Activated naive CD8-positive, alpha-beta T cell treated with anti-CD3 and anti-CD28 coated beads for 36 hours (primary cell): ENCODE results near the gene ANK3. TPM values are rescaled to one million over a fixed set of nuclear protein-coding genes. Genes with fewer than 3 reads are reported as not detected.
A peak's percentile ranks its signal among the peaks of the same experiment; 100 is the strongest.
"Not testable (repeated sequence)": the region's sequence is repeated elsewhere in the genome, so short reads cannot be mapped to it uniquely, and the experiment has no call there.

Source experiments
- DNase-seq: peaks from one replicate; pipeline ENCODE4 v3.0.0; 2021
- H3K27ac Mint-ChIP-seq: one replicate; pipeline ENCODE4 v1.8.0; 2022; ENCODE audit warnings: mild to moderate bottlenecking, moderate library complexity, mixed read lengths
- H3K27me3 Mint-ChIP-seq: one replicate; pipeline ENCODE4 v1.8.0; 2022; ENCODE audit warnings: mild to moderate bottlenecking, mixed read lengths
- H3K36me3 Mint-ChIP-seq: one replicate; pipeline ENCODE4 v1.8.0; 2021; ENCODE audit warnings: mild to moderate bottlenecking, mixed read lengths
- H3K4me1 Mint-ChIP-seq: one replicate; pipeline ENCODE4 v1.8.0; 2021; ENCODE audit warnings: mixed read lengths
- H3K4me3 Mint-ChIP-seq: one replicate; pipeline ENCODE4 v1.8.0; 2022; ENCODE audit warnings: mild to moderate bottlenecking, moderate library complexity, mixed read lengths
- H3K9me3 Mint-ChIP-seq: one replicate; pipeline ENCODE4 v1.8.0; 2022; ENCODE audit warnings: mixed read lengths
- total RNA-seq, 2 experiments: library from RNA; stranded (reverse); gene quantifications; one replicate each; pipeline ENCODE4 v1.2.3, GENCODE V29; 2021

The ANK3 gene
- total RNA-seq, 2 experiments from 2014 or later = 1.3 to 1.7 TPM

GRCh38 chr10:60040014-60040662 lies 349.5 kb downstream of the ANK3 start:
- H3K36me3 Mint-ChIP-seq = no peaks in the 10 kb centered on the region
- H3K27ac Mint-ChIP-seq = no peak overlapping the region
- DNase-seq = no peak
- H3K27me3 Mint-ChIP-seq = peaks cover 10% of the 10 kb centered on the region
- H3K4me1 Mint-ChIP-seq = no peaks in the 10 kb centered on the region
- no peaks in the 10 kb centered on the region for H3K9me3 Mint-ChIP-seq
- no peak overlapping the region for H3K4me3 Mint-ChIP-seq

DNA sequence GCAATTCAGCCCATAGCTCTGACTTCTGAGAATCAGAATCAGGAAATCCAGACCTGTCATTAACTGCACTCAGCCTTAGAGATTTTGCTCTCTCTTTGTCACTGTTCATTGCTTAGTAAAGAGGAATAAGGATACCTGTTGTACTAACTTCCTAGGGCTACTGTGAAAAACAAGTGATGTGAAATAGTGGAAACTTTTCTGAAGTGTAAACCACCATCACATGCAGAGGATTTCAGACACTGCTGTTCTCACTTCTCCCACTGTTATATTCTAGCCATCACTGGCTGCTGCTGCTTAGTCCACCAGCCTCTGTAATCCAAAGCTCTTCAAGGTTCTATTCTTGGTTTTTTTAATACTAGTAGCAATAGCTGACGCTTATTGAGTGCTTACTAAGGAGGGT lies 353.7 kb downstream of the ANK3 start:
- Mint-ChIP-seq H3K4me1 (peaks cover 2% of the 10 kb centered on the region), H3K27ac (no peak overlapping the region), H3K27me3 (peaks cover 7% of the 10 kb centered on the region), H3K4me3 (no peak overlapping the region), H3K36me3 (no peaks in the 10 kb centered on the region), H3K9me3 (no peaks in the 10 kb centered on the region)
- no peak for DNase-seq

DNA sequence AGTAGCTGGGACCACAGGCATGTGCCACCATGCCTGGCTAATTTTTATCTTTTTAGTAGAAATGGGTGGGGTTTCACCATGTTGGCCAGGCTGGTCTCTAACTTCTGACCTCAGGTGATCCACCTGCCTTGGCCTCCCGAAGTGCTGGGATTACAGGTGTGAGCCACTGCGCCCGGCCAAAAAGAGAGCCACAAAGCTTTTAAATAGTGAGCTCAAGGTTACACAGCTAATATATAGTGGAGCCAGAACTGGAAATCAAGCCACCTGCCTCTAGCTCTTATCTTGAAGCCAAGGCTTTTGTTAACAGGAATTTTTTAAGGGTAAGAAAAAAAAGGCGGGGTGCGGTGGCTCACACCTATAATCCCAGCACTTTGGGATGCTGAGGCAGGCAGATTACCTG lies 354.3 kb downstream of the ANK3 start:
- not testable (repeated sequence) for H3K4me3 Mint-ChIP-seq, H3K27ac Mint-ChIP-seq, DNase-seq, H3K36me3 Mint-ChIP-seq, H3K27me3 Mint-ChIP-seq, H3K4me1 Mint-ChIP-seq, H3K9me3 Mint-ChIP-seq

DNA sequence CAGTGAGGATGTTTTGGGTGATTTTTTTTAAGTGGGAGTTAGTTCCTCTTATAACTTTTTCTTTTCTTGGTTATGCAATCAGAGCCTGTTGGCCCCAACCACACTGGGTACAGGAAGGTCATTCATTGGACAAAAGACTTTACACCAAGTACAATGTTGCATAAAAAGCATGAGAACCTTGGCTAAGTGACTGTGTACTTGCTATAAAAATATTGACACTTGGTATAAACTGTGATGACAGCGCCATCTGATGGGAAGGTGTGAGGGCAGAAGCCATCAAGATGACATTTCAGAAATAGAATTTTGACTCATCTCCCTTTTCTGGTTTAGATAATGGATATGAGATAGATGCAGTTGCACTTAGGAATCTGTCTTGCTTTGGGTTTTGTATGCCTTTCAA lies 357.0 kb downstream of the ANK3 start:
- Mint-ChIP-seq H3K27ac (no peak overlapping the region), H3K27me3 (no peaks in the 10 kb centered on the region), H3K9me3 (no peaks in the 10 kb centered on the region), H3K4me1 (peaks cover 2% of the 10 kb centered on the region), H3K4me3 (no peak overlapping the region), H3K36me3 (no peaks in the 10 kb centered on the region)
- DNase-seq = peak; percentile 23

GRCh38 chr10:60031664-60032063 lies 358.0 kb downstream of the ANK3 start:
- H3K36me3 Mint-ChIP-seq = no peaks in the 10 kb centered on the region
- H3K27me3 Mint-ChIP-seq = no peaks in the 10 kb centered on the region
- no peak overlapping the region for H3K27ac Mint-ChIP-seq
- H3K4me1 Mint-ChIP-seq = peaks cover 2% of the 10 kb centered on the region
- H3K9me3 Mint-ChIP-seq = no peaks in the 10 kb centered on the region
- DNase-seq = no peak
- H3K4me3 Mint-ChIP-seq = no peak overlapping the region

GRCh38 chr10:60031183-60031582 lies 358.5 kb downstream of the ANK3 start:
- no peaks in the 10 kb centered on the region for H3K36me3 Mint-ChIP-seq
- no peaks in the 10 kb centered on the region for H3K27me3 Mint-ChIP-seq
- H3K4me3 Mint-ChIP-seq = no peak overlapping the region
- no peaks in the 10 kb centered on the region for H3K9me3 Mint-ChIP-seq
- no peak for DNase-seq
- H3K4me1 Mint-ChIP-seq = peaks cover 2% of the 10 kb centered on the region
- no peak overlapping the region for H3K27ac Mint-ChIP-seq

GRCh38 chr10:60029475-60029874 lies 360.2 kb downstream of the ANK3 start:
- no peak overlapping the region for H3K27ac Mint-ChIP-seq

DNA sequence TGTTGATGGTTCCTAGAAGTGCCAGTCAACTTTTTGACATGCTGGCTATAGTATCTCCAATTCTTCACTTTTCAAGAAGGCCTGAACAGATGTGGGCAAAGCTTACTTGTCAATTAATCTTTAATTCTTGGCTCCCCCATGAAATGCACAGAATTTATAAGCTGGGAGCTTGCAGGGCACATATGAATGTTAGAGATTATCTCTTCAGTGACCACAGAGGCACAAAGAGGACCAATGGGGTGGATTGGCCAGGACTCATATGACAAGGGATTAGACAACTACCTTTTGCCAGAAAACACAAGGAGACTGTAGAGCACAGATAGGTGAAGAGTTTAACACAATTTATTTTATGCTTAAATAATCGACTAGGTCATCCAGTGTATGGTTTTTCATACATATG lies 361.6 kb downstream of the ANK3 start:
- no peaks in the 10 kb centered on the region for H3K27me3 Mint-ChIP-seq
- H3K36me3 Mint-ChIP-seq = no peaks in the 10 kb centered on the region
- H3K4me1 Mint-ChIP-seq = peaks cover 2% of the 10 kb centered on the region
- H3K9me3 Mint-ChIP-seq = no peaks in the 10 kb centered on the region
- H3K27ac Mint-ChIP-seq = no peak overlapping the region
- H3K4me3 Mint-ChIP-seq = no peak overlapping the region
- DNase-seq = no peak

More at GRCh38 chr10:60029475-60029874, 360.2 kb downstream of the ANK3 start:
- Mint-ChIP-seq H3K4me3 (no peak overlapping the region), H3K27me3 (no peaks in the 10 kb centered on the region), H3K36me3 (no peaks in the 10 kb centered on the region), H3K4me1 (peaks cover 2% of the 10 kb centered on the region), H3K9me3 (no peaks in the 10 kb centered on the region)
- no peak for DNase-seq

GRCh38 chr10:60025279-60025678 lies 364.4 kb downstream of the ANK3 start:
- Mint-ChIP-seq H3K4me3 (no peak overlapping the region), H3K36me3 (no peaks in the 10 kb centered on the region), H3K9me3 (no peaks in the 10 kb centered on the region), H3K27me3 (no peaks in the 10 kb centered on the region), H3K27ac (no peak overlapping the region), H3K4me1 (no peaks in the 10 kb centered on the region)
- no peak for DNase-seq

GRCh38 chr10:60024506-60024905 lies 365.2 kb downstream of the ANK3 start:
- Mint-ChIP-seq H3K27me3 (no peaks in the 10 kb centered on the region), H3K4me3 (no peak overlapping the region), H3K27ac (no peak overlapping the region), H3K36me3 (no peaks in the 10 kb centered on the region), H3K4me1 (no peaks in the 10 kb centered on the region), H3K9me3 (no peaks in the 10 kb centered on the region)
- no peak for DNase-seq

GRCh38 chr10:60023155-60023877 lies 366.4 kb downstream of the ANK3 start:
- H3K9me3 Mint-ChIP-seq = no peaks in the 10 kb centered on the region
- no peaks in the 10 kb centered on the region for H3K4me1 Mint-ChIP-seq
- no peak for DNase-seq
- no peaks in the 10 kb centered on the region for H3K36me3 Mint-ChIP-seq
- H3K27me3 Mint-ChIP-seq = no peaks in the 10 kb centered on the region
- no peak overlapping the region for H3K4me3 Mint-ChIP-seq
- H3K27ac Mint-ChIP-seq = no peak overlapping the region

DNA sequence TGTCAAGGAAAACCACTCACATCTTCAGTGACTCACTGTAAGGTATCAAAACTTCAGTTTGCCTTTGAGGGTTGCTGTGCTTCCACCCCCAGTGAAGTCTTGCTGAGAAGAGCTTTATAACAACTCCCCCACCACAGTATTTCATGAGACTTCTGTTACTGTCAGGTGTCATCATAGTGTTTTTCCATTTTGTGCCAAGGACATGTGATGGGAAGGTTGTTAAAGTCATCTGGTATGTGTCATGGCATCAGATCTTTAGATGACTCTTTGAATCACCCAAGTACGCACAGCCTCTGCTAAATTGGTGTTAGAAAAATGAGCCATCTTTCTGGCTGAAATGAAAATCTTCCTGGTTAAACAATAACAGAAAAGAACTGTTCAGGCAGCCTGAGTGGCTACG lies 368.3 kb downstream of the ANK3 start:
- no peaks in the 10 kb centered on the region for H3K4me1 Mint-ChIP-seq
- no peak overlapping the region for H3K4me3 Mint-ChIP-seq
- no peaks in the 10 kb centered on the region for H3K27me3 Mint-ChIP-seq
- no peaks in the 10 kb centered on the region for H3K9me3 Mint-ChIP-seq
- no peak overlapping the region for H3K27ac Mint-ChIP-seq
- no peaks in the 10 kb centered on the region for H3K36me3 Mint-ChIP-seq
- DNase-seq = no peak

DNA sequence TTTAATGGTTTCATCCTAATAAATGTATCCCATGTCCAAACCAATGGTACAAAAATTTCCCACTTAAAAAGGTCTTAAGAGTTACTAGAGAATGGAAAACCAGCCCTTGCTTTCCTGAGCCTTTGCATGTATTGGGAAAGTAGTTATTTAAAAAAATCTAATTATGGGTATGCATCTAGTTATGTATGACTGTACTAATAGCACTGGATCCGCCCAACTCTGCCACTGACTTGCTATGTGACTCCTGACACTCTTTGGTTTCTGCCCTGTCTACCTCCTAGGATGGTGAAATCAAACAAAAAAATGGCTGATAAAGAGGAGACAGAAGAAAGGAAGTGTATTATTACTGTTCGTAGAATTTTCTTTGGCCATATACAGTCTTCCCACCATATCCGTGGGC lies 372.9 kb downstream of the ANK3 start:
- no peak overlapping the region for H3K4me3 Mint-ChIP-seq
- no peak overlapping the region for H3K27ac Mint-ChIP-seq
- H3K36me3 Mint-ChIP-seq = no peaks in the 10 kb centered on the region
- H3K9me3 Mint-ChIP-seq = no peaks in the 10 kb centered on the region
- H3K27me3 Mint-ChIP-seq = peaks cover 8% of the 10 kb centered on the region
- no peak for DNase-seq
- H3K4me1 Mint-ChIP-seq = no peaks in the 10 kb centered on the region

DNA sequence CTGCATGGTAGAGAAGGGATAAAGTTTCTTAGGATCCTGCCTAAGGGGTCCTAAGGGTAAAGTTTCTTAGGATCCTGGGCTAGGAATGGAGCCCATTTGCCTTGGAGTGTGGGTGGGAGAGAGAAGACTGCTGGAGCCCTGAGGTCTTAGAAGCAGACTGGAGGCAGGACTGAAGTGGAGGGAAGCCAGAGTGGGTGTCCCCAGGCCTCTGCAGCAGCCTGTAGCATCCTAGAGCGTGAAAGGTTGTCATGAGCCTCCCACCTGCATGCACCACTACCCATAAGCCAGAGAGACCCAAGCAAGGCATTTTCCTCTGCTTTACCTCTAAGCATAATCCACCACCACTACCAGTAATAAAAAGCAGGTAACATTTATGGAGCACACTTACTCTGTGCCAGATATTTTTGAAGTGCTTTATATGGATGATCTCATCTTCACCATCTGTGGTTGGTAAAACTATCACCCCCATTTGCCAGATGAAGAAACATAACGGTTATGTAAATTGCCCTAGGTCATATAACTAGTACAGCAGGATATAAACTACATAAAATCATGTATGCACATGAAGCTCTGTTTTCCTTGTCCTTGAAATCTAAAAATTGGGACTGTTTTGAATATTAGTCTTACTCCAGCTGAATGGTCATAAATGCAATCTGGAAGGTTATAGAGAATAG lies 379.8 kb downstream of the ANK3 start:
- H3K4me3 Mint-ChIP-seq = no peak overlapping the region
- H3K4me1 Mint-ChIP-seq = no peaks in the 10 kb centered on the region
- H3K9me3 Mint-ChIP-seq = no peaks in the 10 kb centered on the region
- H3K27me3 Mint-ChIP-seq = peaks cover 8% of the 10 kb centered on the region
- no peak for DNase-seq
- H3K27ac Mint-ChIP-seq = no peak overlapping the region
- no peaks in the 10 kb centered on the region for H3K36me3 Mint-ChIP-seq

GRCh38 chr10:60009276-60009675 lies 380.4 kb downstream of the ANK3 start:
- no peak overlapping the region for H3K27ac Mint-ChIP-seq
- H3K4me3 Mint-ChIP-seq = no peak overlapping the region
- H3K4me1 Mint-ChIP-seq = no peaks in the 10 kb centered on the region
- H3K36me3 Mint-ChIP-seq = no peaks in the 10 kb centered on the region
- DNase-seq = no peak
- peaks cover 8% of the 10 kb centered on the region for H3K27me3 Mint-ChIP-seq
- no peaks in the 10 kb centered on the region for H3K9me3 Mint-ChIP-seq

- H3K4me1 Mint-ChIP-seq = no peaks in the 10 kb centered on the region
- no peak overlapping the region for H3K27ac Mint-ChIP-seq
- peaks cover 8% of the 10 kb centered on the region for H3K27me3 Mint-ChIP-seq
- no peak for DNase-seq
- H3K9me3 Mint-ChIP-seq = no peaks in the 10 kb centered on the region
- no peak overlapping the region for H3K4me3 Mint-ChIP-seq
- no peaks in the 10 kb centered on the region for H3K36me3 Mint-ChIP-seq
Measured at GRCh38 chr10:60008816-60009215, 380.9 kb downstream of the ANK3 start.
